Measurements from ENCODE around the gene HCN2.

Gene HCN2

DNA sequence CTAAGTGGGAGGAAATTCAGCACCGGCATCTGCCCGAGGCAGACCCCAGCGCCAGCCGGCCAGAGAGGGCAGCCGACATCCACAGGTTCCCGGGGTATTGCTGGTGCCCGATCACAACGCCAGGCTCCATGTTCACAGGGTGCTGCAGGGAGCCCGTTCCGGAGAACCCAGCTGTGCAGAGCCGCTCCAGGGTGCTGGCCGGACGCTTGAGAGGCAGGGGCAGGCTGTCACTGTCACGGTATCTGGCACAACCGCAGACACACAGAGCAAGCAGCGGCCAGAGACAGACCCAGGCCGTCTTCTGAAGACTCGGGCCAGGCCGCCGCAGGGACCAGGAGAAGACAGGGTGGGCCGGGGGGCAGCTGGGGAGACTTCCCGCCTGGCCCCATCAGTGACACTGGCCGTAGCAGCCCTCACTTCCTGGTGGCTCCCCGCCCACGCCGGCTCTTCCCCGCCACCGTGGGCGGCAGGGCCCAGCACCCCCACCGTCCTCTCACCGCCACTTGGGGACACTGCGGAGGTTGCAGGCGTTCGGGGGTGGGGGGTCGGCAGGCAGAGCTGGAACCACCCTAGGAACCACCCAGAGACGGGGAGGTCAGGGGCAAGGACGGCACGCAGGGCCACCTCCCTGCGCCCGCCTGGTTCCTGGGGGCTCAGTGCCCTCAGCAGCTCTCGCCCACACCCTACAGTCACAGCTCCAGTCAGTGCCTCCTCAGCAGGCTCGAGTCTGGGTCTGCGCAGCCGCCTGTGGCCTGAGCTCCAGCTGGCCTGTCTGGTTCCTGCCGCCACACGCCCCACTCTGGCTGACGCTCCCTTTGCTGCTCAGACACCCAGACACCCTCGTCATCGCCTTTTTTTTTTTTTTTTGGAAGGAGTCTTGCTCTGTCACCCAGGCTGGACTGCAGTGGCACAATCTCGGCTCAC lies 69.5 kb downstream of the HCN2 start:
- no peak overlapping the region for H2BK15ac ChIP-seq (ENCODE audit: low read length)
- H3K14ac ChIP-seq (ENCODE audit: low read length): no peak overlapping the region
- no peak overlapping the region for H2AK5ac ChIP-seq (ENCODE audit: low read depth, low read length)
- no peak overlapping the region for H3K4me2 ChIP-seq (ENCODE audit: insufficient read depth, low read length, poor library complexity, severe bottlenecking)
- no peak overlapping the region for H2AFZ ChIP-seq (ENCODE audit: low read length)
- WGBS, 2 donors (ENCODE audit: extremely low coverage in 2 of 2, insufficient read length in 2 of 2, insufficient replicate concordance in 1 of 2): no CpG with 5 or more reads among the region's 50 CpGs
- no peak for DNase-seq (ENCODE audit: low spot score)
- no peak overlapping the region for H3K18ac ChIP-seq (ENCODE audit: low read length)
- no peak overlapping the region for H2BK120ac ChIP-seq (ENCODE audit: low read depth, low read length)
- no peak overlapping the region for H2BK5ac ChIP-seq (ENCODE audit: low read length)
- H3K9ac ChIP-seq (ENCODE audit: low read depth, low read length, poor library complexity): peak overlapping the region; percentile 70
- H4K8ac ChIP-seq (ENCODE audit: low read depth, low read length): no peak overlapping the region
- peaks cover 4 to 5% of the 10 kb centered on the region in 2 donors for H3K9me3 ChIP-seq (replicated peaks in 1 of 2; ENCODE audit: control insufficient read depth in 2 of 2, insufficient read depth in 1 of 2, low read depth in 1 of 2, low read length in 2 of 2)
- H3K4me1 ChIP-seq (ENCODE audit: control insufficient read depth in 2 of 2, insufficient read depth in 1 of 2, low read depth in 1 of 2, low read length in 2 of 2): peaks cover 12 to 13% of the 10 kb centered on the region in 2 donors
- peaks cover 61% of the 10 kb centered on the region for H3K79me1 ChIP-seq (ENCODE audit: low read depth, low read length)
- no peak overlapping the region for H3K4me3 ChIP-seq (ENCODE audit: low read length in 2 of 2)
- H3K4ac ChIP-seq (ENCODE audit: low read length): no peak overlapping the region
- no peaks in the 10 kb centered on the region for H3K27me3 ChIP-seq (ENCODE audit: control insufficient read depth in 3 of 3, insufficient read depth in 3 of 3, low read depth in 1 of 3, low read length in 3 of 3)
- peaks cover 4 to 27% of the 10 kb centered on the region in 2 donors for H3K36me3 ChIP-seq (replicated peaks in 1 of 2; ENCODE audit: control insufficient read depth in 2 of 2, insufficient read depth in 2 of 2, low read length in 2 of 2)
- H4K91ac ChIP-seq (ENCODE audit: low read depth, low read length, poor library complexity): no peak overlapping the region
- H3K23ac ChIP-seq (ENCODE audit: low read depth, low read length, poor library complexity): peak overlapping the region; percentile 43
- no peak overlapping the region for H3K27ac ChIP-seq (replicated peaks; ENCODE audit: low read length)
- H2BK12ac ChIP-seq (ENCODE audit: low read length): no peak overlapping the region

DNA sequence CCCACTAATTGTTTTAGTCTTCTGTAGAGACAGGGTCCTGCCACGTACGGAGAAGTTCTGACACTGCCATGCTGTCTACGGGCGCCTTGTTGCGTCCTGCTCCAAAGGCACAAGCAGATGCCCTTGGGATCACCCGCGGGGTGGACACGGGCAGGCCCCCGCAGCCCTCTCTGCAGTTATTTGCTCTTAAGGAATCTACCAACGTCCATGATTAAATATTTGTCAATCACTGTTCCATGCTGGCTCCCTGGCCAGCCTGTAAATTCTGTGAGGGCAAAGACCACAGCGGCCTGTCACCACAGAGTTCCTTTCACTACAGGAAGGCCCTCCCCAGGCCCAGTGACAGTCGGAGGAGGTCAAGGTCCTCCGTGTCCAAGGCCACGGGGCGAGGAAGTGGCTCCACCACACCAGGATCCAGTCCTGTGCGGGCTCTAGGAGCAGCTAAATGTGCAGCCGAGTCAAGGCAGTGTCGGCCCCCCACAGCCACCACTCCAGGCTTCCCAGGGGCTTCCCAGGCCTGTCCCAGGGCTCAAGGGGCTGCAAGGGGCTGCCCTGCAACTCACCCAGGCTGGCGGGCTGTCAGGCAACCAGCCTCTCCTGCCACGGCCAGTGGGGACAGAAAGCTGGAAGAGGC lies 71.2 kb downstream of the HCN2 start:
- Histone ChIP-seq H3K27me3 (ENCODE audit: control insufficient read depth in 3 of 3, insufficient read depth in 3 of 3, low read depth in 1 of 3, low read length in 3 of 3) (peaks cover 0 to 2% (median 0%) of the 10 kb centered on the region in 3 experiments), H2BK5ac (ENCODE audit: low read length) (peak overlapping the region; percentile 54), H2BK120ac (ENCODE audit: low read depth, low read length) (no peak overlapping the region), H2AK5ac (ENCODE audit: low read depth, low read length) (no peak overlapping the region), H4K8ac (ENCODE audit: low read depth, low read length) (no peak overlapping the region), H3K23ac (ENCODE audit: low read depth, low read length, poor library complexity) (no peak overlapping the region), H4K91ac (ENCODE audit: low read depth, low read length, poor library complexity) (no peak overlapping the region), H3K4me1 (ENCODE audit: control insufficient read depth in 2 of 2, insufficient read depth in 1 of 2, low read depth in 1 of 2, low read length in 2 of 2) (peaks cover 14 to 16% of the 10 kb centered on the region in 2 donors), H3K36me3 (replicated peaks in 1 of 2; ENCODE audit: control insufficient read depth in 2 of 2, insufficient read depth in 2 of 2, low read length in 2 of 2) (peaks cover 3 to 16% of the 10 kb centered on the region in 2 donors), H2BK15ac (ENCODE audit: low read length) (no peak overlapping the region), H3K4me2 (ENCODE audit: insufficient read depth, low read length, poor library complexity, severe bottlenecking) (no peak overlapping the region), H3K14ac (ENCODE audit: low read length) (no peak overlapping the region), H2BK12ac (ENCODE audit: low read length) (no peak overlapping the region), H3K27ac (replicated peaks; ENCODE audit: low read length) (no peak overlapping the region), H3K4me3 (ENCODE audit: low read length in 2 of 2) (peak overlapping the region in 1 of 2 donors; percentile 71), H3K9ac (ENCODE audit: low read depth, low read length, poor library complexity) (peak overlapping the region; percentile 87), H3K79me1 (ENCODE audit: low read depth, low read length) (peaks cover 55% of the 10 kb centered on the region), H3K9me3 (replicated peaks in 1 of 2; ENCODE audit: control insufficient read depth in 2 of 2, insufficient read depth in 1 of 2, low read depth in 1 of 2, low read length in 2 of 2) (peaks cover 5 to 6% of the 10 kb centered on the region in 2 donors), H3K4ac (ENCODE audit: low read length) (peak overlapping the region; percentile 10), H2AFZ (ENCODE audit: low read length) (no peak overlapping the region), H3K18ac (ENCODE audit: low read length) (no peak overlapping the region)
- WGBS, 2 donors (ENCODE audit: extremely low coverage in 2 of 2, insufficient read length in 2 of 2, insufficient replicate concordance in 1 of 2): no CpG with 5 or more reads among the region's 20 CpGs
- no peak for DNase-seq (ENCODE audit: low spot score)

DNA sequence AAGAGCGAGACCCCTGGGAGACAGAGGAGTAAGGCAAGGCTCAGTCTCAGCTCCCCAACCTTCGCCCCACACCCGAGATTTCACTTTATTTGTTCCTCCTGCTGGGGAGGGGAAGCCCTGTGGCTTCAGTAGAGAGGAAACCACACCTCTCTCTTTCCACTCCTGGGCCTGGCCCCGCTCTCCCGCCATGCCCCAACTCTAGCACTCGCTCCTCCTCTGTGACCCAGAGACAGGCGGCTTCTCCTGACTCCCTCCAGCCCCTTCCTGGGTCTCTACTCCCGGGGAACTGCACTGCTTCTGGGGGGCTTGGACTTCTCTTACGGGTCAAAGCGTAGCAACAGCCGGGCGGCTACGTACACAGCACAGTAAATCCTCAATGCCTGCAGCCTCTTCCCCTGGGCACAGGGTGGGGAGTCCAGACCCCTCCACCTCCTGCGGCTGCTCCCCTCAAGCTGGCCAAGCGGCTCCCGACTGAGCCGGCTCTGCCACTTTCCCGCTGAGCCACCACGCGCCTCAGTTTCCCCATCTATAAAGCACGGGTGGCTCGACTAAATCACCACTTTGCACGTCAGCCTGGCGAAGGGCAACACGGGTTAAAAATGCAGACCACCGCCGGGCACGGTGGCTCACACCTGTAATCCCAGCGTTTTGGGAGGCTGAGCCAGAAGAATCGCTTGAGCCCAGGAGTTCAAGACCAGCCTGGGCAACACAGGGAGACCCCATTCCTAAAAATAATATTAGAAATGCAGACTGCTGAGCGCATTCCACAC lies 71.9 kb downstream of the HCN2 start:
- H3K9me3 ChIP-seq (replicated peaks in 1 of 2; ENCODE audit: control insufficient read depth in 2 of 2, insufficient read depth in 1 of 2, low read depth in 1 of 2, low read length in 2 of 2): peaks cover 5 to 6% of the 10 kb centered on the region in 2 donors
- H3K23ac ChIP-seq (ENCODE audit: low read depth, low read length, poor library complexity): peak overlapping the region; percentile 58
- peaks cover 3 to 13% of the 10 kb centered on the region in 2 donors for H3K36me3 ChIP-seq (replicated peaks in 1 of 2; ENCODE audit: control insufficient read depth in 2 of 2, insufficient read depth in 2 of 2, low read length in 2 of 2)
- WGBS, 2 donors (ENCODE audit: extremely low coverage in 2 of 2, insufficient read length in 2 of 2, insufficient replicate concordance in 1 of 2): no CpG with 5 or more reads among the region's 31 CpGs
- no peak overlapping the region for H3K18ac ChIP-seq (ENCODE audit: low read length)
- H3K79me1 ChIP-seq (ENCODE audit: low read depth, low read length): peaks cover 53% of the 10 kb centered on the region
- H4K91ac ChIP-seq (ENCODE audit: low read depth, low read length, poor library complexity): no peak overlapping the region
- H3K4me3 ChIP-seq (ENCODE audit: low read length in 2 of 2): peak overlapping the region; percentile 71 to 95
- no peak overlapping the region for H3K4ac ChIP-seq (ENCODE audit: low read length)
- H2AFZ ChIP-seq (ENCODE audit: low read length): no peak overlapping the region
- H2AK5ac ChIP-seq (ENCODE audit: low read depth, low read length): peak overlapping the region; percentile 87
- no peak overlapping the region for H2BK120ac ChIP-seq (ENCODE audit: low read depth, low read length)
- no peak overlapping the region for H3K14ac ChIP-seq (ENCODE audit: low read length)
- no peak overlapping the region for H3K27ac ChIP-seq (replicated peaks; ENCODE audit: low read length)
- no peak overlapping the region for H2BK12ac ChIP-seq (ENCODE audit: low read length)
- peak overlapping the region; percentile 87 for H3K9ac ChIP-seq (ENCODE audit: low read depth, low read length, poor library complexity)
- H4K8ac ChIP-seq (ENCODE audit: low read depth, low read length): no peak overlapping the region
- peak overlapping the region; percentile 92 for H3K4me2 ChIP-seq (ENCODE audit: insufficient read depth, low read length, poor library complexity, severe bottlenecking)
- peaks cover 14 to 16% of the 10 kb centered on the region in 2 donors for H3K4me1 ChIP-seq (ENCODE audit: control insufficient read depth in 2 of 2, insufficient read depth in 1 of 2, low read depth in 1 of 2, low read length in 2 of 2)
- DNase-seq (ENCODE audit: low spot score): no peak
- peaks cover 0 to 2% (median 0%) of the 10 kb centered on the region in 3 experiments for H3K27me3 ChIP-seq (ENCODE audit: control insufficient read depth in 3 of 3, insufficient read depth in 3 of 3, low read depth in 1 of 3, low read length in 3 of 3)
- H2BK5ac ChIP-seq (ENCODE audit: low read length): peak overlapping the region; percentile 54
- H2BK15ac ChIP-seq (ENCODE audit: low read length): no peak overlapping the region
